Endothelial cell of umbilical vein (primary cell): Measurements from ENCODE around the gene ITGA11. TPM values are rescaled to one million over a fixed set of nuclear protein-coding genes. Genes with fewer than 3 reads are reported as not detected.

Experiments
- BruUV-seq: library from RNA; stranded (reverse); fragments of 400-500 nt; replicated peaks from 2 replicates; lab custom pipeline; 2021; lab: Mats Ljungman, UMichigan
- CTCF ChIA-PET: fragments of 300-600, 350-600 bp; sonication (Branson Sonifier 250); formaldehyde crosslinking; loops from one replicate; lab custom pipeline; 2021; ENCODE audit warnings: antibody characterized with exemption, inconsistent platforms; lab: Charles Lee
- POLR2A ChIA-PET: fragments of 300-600, 350-600 bp; sonication (Branson Sonifier 250); formaldehyde crosslinking; loops from one replicate; lab custom pipeline; 2021; ENCODE audit warnings: antibody characterized with exemption, inconsistent platforms; lab: Charles Lee
- DNase-seq: peaks from one replicate; pipeline ENCODE4 v3.0.0-alpha.2; 2011; ENCODE audit warnings: low read depth, low spot score
- FAIRE-seq: peaks from 2 replicates; lab custom pipeline; 2011; peaks lifted over from hg19 to GRCh38; lab: Jason Lieb, UNC
- H2AFZ ChIP-seq: 2 replicates; pipeline ENCODE4 v1.6.0; 2012; ENCODE audit warnings: low read depth, low read length, control low read depth, inconsistent platforms
- H3K27ac ChIP-seq: 2 replicates; pipeline ENCODE4 v1.5.1; 2011; ENCODE audit warnings: low read depth, mild to moderate bottlenecking, control low read depth, low read length, moderate library complexity; ENCODE audit not compliant: insufficient read depth
- H3K27me3 ChIP-seq, 2 experiments: 2 replicates each; pipeline versions ENCODE4 v1.6.0 to v1.6.1; 2011; ENCODE audit warnings: low read length in 2 of 2, mixed read lengths in 1 of 2; ENCODE audit not compliant: control insufficient read depth in 2 of 2, insufficient read depth in 2 of 2
- H3K36me3 ChIP-seq, 2 experiments: 2 replicates in 1 of 2; 3 replicates in 1 of 2; pipeline ENCODE4 v1.5.1; 2011; ENCODE audit warnings: low read length in 2 of 2, mild to moderate bottlenecking in 1 of 2, moderate library complexity in 1 of 2; ENCODE audit not compliant: control insufficient read depth in 2 of 2, insufficient read depth in 2 of 2; ENCODE audit errors: extremely low read depth in 1 of 2
- H3K4me1 ChIP-seq: 3 replicates; pipeline ENCODE4 v1.5.1; 2011; ENCODE audit warnings: mild to moderate bottlenecking, low read length; ENCODE audit not compliant: control insufficient read depth, insufficient read depth; ENCODE audit errors: extremely low read depth
- H3K4me2 ChIP-seq: 2 replicates; pipeline ENCODE4 v1.6.1; 2011; ENCODE audit warnings: low read length, control low read depth, mixed read lengths; ENCODE audit not compliant: insufficient read depth
- H3K4me3 ChIP-seq, 3 experiments: fragments of 200-600 bp in 1 of 3; sonication (generic), shearing (Covaris generic) in 1 of 3; replicated peaks in 1 of 3; 2 replicates each; pipeline ENCODE4 v1.5.1; 2011 to 2016; ENCODE audit warnings: control low read depth in 3 of 3, low read length in 3 of 3, mild to moderate bottlenecking in 2 of 3, inconsistent platforms in 1 of 3, low read depth in 1 of 3, moderate library complexity in 1 of 3; ENCODE audit not compliant: insufficient read depth in 1 of 3
- H3K79me2 ChIP-seq: 2 replicates; pipeline ENCODE4 v1.6.0; 2012; ENCODE audit warnings: low read length, inconsistent platforms; ENCODE audit not compliant: control insufficient read depth, insufficient read depth
- H3K9ac ChIP-seq: replicated peaks from 2 replicates; pipeline ENCODE3; 2011; ENCODE audit warnings: low read length, control low read depth; ENCODE audit not compliant: insufficient read depth; ENCODE audit errors: extremely low read depth
- H3K9me1 ChIP-seq: replicated peaks from 3 replicates; pipeline ENCODE4 v1.6.0; 2011; ENCODE audit warnings: mild to moderate bottlenecking, low read length; ENCODE audit not compliant: control insufficient read depth, insufficient read depth; ENCODE audit errors: extremely low read depth
- H3K9me3 ChIP-seq: replicated peaks from 2 replicates; pipeline ENCODE4 v1.5.1; 2012; ENCODE audit warnings: low read length, inconsistent platforms; ENCODE audit not compliant: control insufficient read depth, insufficient read depth
- H4K20me1 ChIP-seq: replicated peaks from 2 replicates; pipeline ENCODE3; 2011; ENCODE audit warnings: mild to moderate bottlenecking, low read length; ENCODE audit not compliant: control insufficient read depth, insufficient read depth; ENCODE audit errors: extremely low read depth
- CTCF ChIP-seq, 2 donors: IDR thresholded peaks; 1 replicate in 1 of 2; 2 replicates in 1 of 2; pipeline ENCODE4 v1.5.1; 2011; ENCODE audit warnings: low read length in 2 of 2, mild to moderate bottlenecking in 2 of 2, moderate library complexity in 2 of 2, control low read depth in 1 of 2, inconsistent platforms in 1 of 2, low read depth in 1 of 2; ENCODE audit not compliant: insufficient read depth in 1 of 2; ENCODE audit errors: extremely low read depth in 1 of 2
- EZH2 ChIP-seq: IDR thresholded peaks from 2 replicates; pipeline ENCODE4 v1.6.1; 2012; ENCODE audit warnings: borderline replicate concordance, low read depth, mild to moderate bottlenecking, moderate library complexity, low read length, inconsistent platforms; ENCODE audit not compliant: severe bottlenecking
- FOS ChIP-seq: IDR thresholded peaks from 2 replicates; pipeline ENCODE4 v1.6.1; 2011; ENCODE audit warnings: mild to moderate bottlenecking, low read length, moderate library complexity, borderline replicate concordance; ENCODE audit not compliant: insufficient read depth
- GATA2 ChIP-seq: IDR thresholded peaks from 2 replicates; pipeline ENCODE4 v1.7.0; 2011; ENCODE audit warnings: low read depth, mild to moderate bottlenecking, moderate library complexity, mixed read lengths, low read length; ENCODE audit not compliant: insufficient read length, insufficient read depth
- JUN ChIP-seq: IDR thresholded peaks from 2 replicates; pipeline ENCODE4 v1.6.1; 2011; ENCODE audit warnings: borderline replicate concordance, low read depth; ENCODE audit not compliant: insufficient read length, insufficient read depth
- MYC ChIP-seq: IDR thresholded peaks from one replicate; pipeline ENCODE4 v1.6.1; 2011; ENCODE audit warnings: mild to moderate bottlenecking, low read depth, low read length
- POLR2A ChIP-seq: IDR thresholded peaks from 2 replicates; pipeline ENCODE4 v1.6.1; 2012; ENCODE audit warnings: low read depth, mild to moderate bottlenecking, control low read depth, low read length
- POLR2AphosphoS5 ChIP-seq: IDR thresholded peaks from 2 replicates; pipeline ENCODE4 v1.6.1; 2012; ENCODE audit warnings: low read depth, mild to moderate bottlenecking, control low read depth, low read length, moderate library complexity; ENCODE audit not compliant: insufficient read depth
- dilution Hi-C: fragments of 300-500 bp; cut with MboI; formaldehyde crosslinking; loops from one replicate; pipeline ENCODE4 v1.15.0; 2019; ENCODE audit warnings: low sequenced_read_pairs; ENCODE audit not compliant: extremely low pct_ligation_motif_present
- intact Hi-C: fragments of 100-400 bp; cut with micrococcal nuclease; formaldehyde crosslinking; loops from one replicate; pipeline ENCODE4 v1.10.0; 2022
- polyA plus RNA-seq, 4 experiments: library from polyadenylated mRNA; depleted of rRNA in 3 of 4; stranded (reverse) in 3 of 4; unstranded in 1 of 4; fragments of >200 nt; gene quantifications; 2 replicates each; pipeline versions ENCODE4 v1.2.1 to v1.2.3, GENCODE V29; 2011 to 2012; ENCODE audit warnings: missing spikeins in 1 of 4
- total RNA-seq: library from RNA; stranded (reverse); gene quantifications from 2 replicates; pipeline ENCODE4 v1.2.3, GENCODE V29; 2021
- TF ChIP-seq, protein P1 (sequence below): IDR thresholded peaks from 2 replicates; pipeline ENCODE4 v1.6.1; 2011; ENCODE audit not compliant: insufficient read depth, insufficient read length

Gene ITGA11
- total and polyA plus RNA-seq, 2 donors (not counting 3 experiments of a cell fraction or from before 2014, with no cell fraction given) = 0.18 to 1.0 TPM

DNA sequence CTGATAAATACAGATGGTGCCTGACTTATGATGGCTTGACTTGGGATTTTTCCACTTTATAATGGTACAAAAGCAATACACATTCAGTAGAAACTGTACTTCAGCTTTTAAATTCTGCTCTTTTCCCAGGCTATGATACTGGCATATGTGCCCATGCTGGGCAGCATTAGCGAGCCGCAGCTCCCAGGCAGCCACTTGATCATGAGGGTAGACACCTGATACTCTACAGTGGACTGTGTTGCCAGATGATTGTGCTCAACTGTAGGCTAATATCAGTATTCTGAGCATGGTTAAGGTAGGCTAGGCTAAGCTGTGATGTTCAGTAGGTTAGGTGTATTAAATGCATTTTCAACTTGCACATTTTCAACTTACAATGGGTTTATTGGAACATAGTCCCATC is 172.1 kb downstream of the ITGA11 start:
- dilution Hi-C loops = no loop called here
- Histone ChIP-seq H2AFZ (no peak overlapping the region), H3K36me3 (no peaks in the 10 kb centered on the region), H3K79me2 (no peaks in the 10 kb centered on the region), H3K4me2 (no peak overlapping the region), H3K4me3 (no peak overlapping the region), H3K27me3 (peaks cover 21 to 33% of the 10 kb centered on the region in 2 experiments), H3K4me1 (peaks cover 5% of the 10 kb centered on the region), H3K27ac (no peak overlapping the region), H3K9ac (no peak overlapping the region), H3K9me1 (no peaks in the 10 kb centered on the region), H4K20me1 (no peaks in the 10 kb centered on the region), H3K9me3 (no peaks in the 10 kb centered on the region)
- FAIRE-seq (no peak), DNase-seq (no peak)
- intact Hi-C loops = no loop called here
- CTCF ChIA-PET = interaction anchor here (1.6 kb wide), 1 partner anchor 47 kb away, joined by 6 read pairs; no protein-coding TSS in a partner anchor
- TF ChIP-seq POLR2AphosphoS5 = no peak
- no TSS peak for BruUV-seq
- POLR2A ChIA-PET = no interaction called here

- no TSS peak for BruUV-seq
- intact Hi-C loops (no loop called here), dilution Hi-C loops (no loop called here)
- ChIA-PET CTCF (interaction anchor here (1.6 kb wide), 1 partner anchor 48 kb away, joined by 6 read pairs; no protein-coding TSS in a partner anchor), POLR2A (no interaction called here)
- no peaks in the 10 kb centered on the region for H3K9me1 ChIP-seq
- no peak overlapping the region for H2AFZ ChIP-seq
- H3K79me2 ChIP-seq = no peaks in the 10 kb centered on the region
- no peak overlapping the region for H3K4me2 ChIP-seq
- no peaks in the 10 kb centered on the region for H3K36me3 ChIP-seq
- no peaks in the 10 kb centered on the region for H4K20me1 ChIP-seq
- no peak overlapping the region for H3K27ac ChIP-seq
- TF ChIP-seq FOS (no peak), POLR2AphosphoS5 (no peak), POLR2A (no peak), GATA2 (no peak), MYC (no peak), EZH2 (no peak), JUN (no peak), CTCF (IDR thresholded peaks at IDR 0.05; ENCODE audit: extremely low read depth in 1 of 2, insufficient read depth in 1 of 2, low read depth in 1 of 2, low read length in 2 of 2) (no peak)
- TF ChIP-seq, protein P1, sequence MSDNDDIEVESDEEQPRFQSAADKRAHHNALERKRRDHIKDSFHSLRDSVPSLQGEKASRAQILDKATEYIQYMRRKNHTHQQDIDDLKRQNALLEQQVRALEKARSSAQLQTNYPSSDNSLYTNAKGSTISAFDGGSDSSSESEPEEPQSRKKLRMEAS = no peak
- H3K27me3 ChIP-seq = peaks cover 15 to 23% of the 10 kb centered on the region in 2 experiments
- FAIRE-seq (no peak), DNase-seq (no peak)
- H3K4me3 ChIP-seq = no peak overlapping the region
- no peak overlapping the region for H3K9ac ChIP-seq
- H3K4me1 ChIP-seq = peaks cover 5% of the 10 kb centered on the region
- H3K9me3 ChIP-seq = no peaks in the 10 kb centered on the region
These were observed 173.3 kb downstream of the ITGA11 start for GRCh38 chr15:68258692-68259091.
